Endothelial cell of umbilical vein (primary cell): ENCODE data around the gene DCAF5. TPM values are rescaled to one million over a fixed set of nuclear protein-coding genes. Genes with fewer than 3 reads are reported as not detected.
A peak's percentile ranks its signal among the peaks of the same experiment; 100 is the strongest.

Source experiments
- BruUV-seq: library from RNA; stranded (reverse); fragments of 400-500 nt; replicated peaks from 2 replicates; lab custom pipeline; 2021; lab: Mats Ljungman, UMichigan
- CTCF ChIA-PET: fragments of 300-600, 350-600 bp; sonication (Branson Sonifier 250); formaldehyde crosslinking; loops from one replicate; lab custom pipeline; 2021; ENCODE audit warnings: antibody characterized with exemption, inconsistent platforms; lab: Charles Lee
- POLR2A ChIA-PET: fragments of 300-600, 350-600 bp; sonication (Branson Sonifier 250); formaldehyde crosslinking; loops from one replicate; lab custom pipeline; 2021; ENCODE audit warnings: antibody characterized with exemption, inconsistent platforms; lab: Charles Lee
- DNase-seq: peaks from one replicate; pipeline ENCODE4 v3.0.0-alpha.2; 2011; ENCODE audit warnings: low read depth, low spot score
- FAIRE-seq: peaks from 2 replicates; lab custom pipeline; 2011; peaks lifted over from hg19 to GRCh38; lab: Jason Lieb, UNC
- H2AFZ ChIP-seq: 2 replicates; pipeline ENCODE4 v1.6.0; 2012; ENCODE audit warnings: low read depth, low read length, control low read depth, inconsistent platforms
- H3K27ac ChIP-seq: 2 replicates; pipeline ENCODE4 v1.5.1; 2011; ENCODE audit warnings: low read depth, mild to moderate bottlenecking, control low read depth, low read length, moderate library complexity; ENCODE audit not compliant: insufficient read depth
- H3K27me3 ChIP-seq, 2 experiments: 2 replicates each; pipeline versions ENCODE4 v1.6.0 to v1.6.1; 2011; ENCODE audit warnings: low read length in 2 of 2, mixed read lengths in 1 of 2; ENCODE audit not compliant: control insufficient read depth in 2 of 2, insufficient read depth in 2 of 2
- H3K36me3 ChIP-seq, 2 experiments: 2 replicates in 1 of 2; 3 replicates in 1 of 2; pipeline ENCODE4 v1.5.1; 2011; ENCODE audit warnings: low read length in 2 of 2, mild to moderate bottlenecking in 1 of 2, moderate library complexity in 1 of 2; ENCODE audit not compliant: control insufficient read depth in 2 of 2, insufficient read depth in 2 of 2; ENCODE audit errors: extremely low read depth in 1 of 2
- H3K4me1 ChIP-seq: 3 replicates; pipeline ENCODE4 v1.5.1; 2011; ENCODE audit warnings: mild to moderate bottlenecking, low read length; ENCODE audit not compliant: control insufficient read depth, insufficient read depth; ENCODE audit errors: extremely low read depth
- H3K4me2 ChIP-seq: 2 replicates; pipeline ENCODE4 v1.6.1; 2011; ENCODE audit warnings: low read length, control low read depth, mixed read lengths; ENCODE audit not compliant: insufficient read depth
- H3K4me3 ChIP-seq, 3 experiments: fragments of 200-600 bp in 1 of 3; sonication (generic), shearing (Covaris generic) in 1 of 3; replicated peaks in 1 of 3; 2 replicates each; pipeline ENCODE4 v1.5.1; 2011 to 2016; ENCODE audit warnings: control low read depth in 3 of 3, low read length in 3 of 3, mild to moderate bottlenecking in 2 of 3, inconsistent platforms in 1 of 3, low read depth in 1 of 3, moderate library complexity in 1 of 3; ENCODE audit not compliant: insufficient read depth in 1 of 3
- H3K79me2 ChIP-seq: 2 replicates; pipeline ENCODE4 v1.6.0; 2012; ENCODE audit warnings: low read length, inconsistent platforms; ENCODE audit not compliant: control insufficient read depth, insufficient read depth
- H3K9ac ChIP-seq: replicated peaks from 2 replicates; pipeline ENCODE3; 2011; ENCODE audit warnings: low read length, control low read depth; ENCODE audit not compliant: insufficient read depth; ENCODE audit errors: extremely low read depth
- H3K9me1 ChIP-seq: replicated peaks from 3 replicates; pipeline ENCODE4 v1.6.0; 2011; ENCODE audit warnings: mild to moderate bottlenecking, low read length; ENCODE audit not compliant: control insufficient read depth, insufficient read depth; ENCODE audit errors: extremely low read depth
- H3K9me3 ChIP-seq: replicated peaks from 2 replicates; pipeline ENCODE4 v1.5.1; 2012; ENCODE audit warnings: low read length, inconsistent platforms; ENCODE audit not compliant: control insufficient read depth, insufficient read depth
- H4K20me1 ChIP-seq: replicated peaks from 2 replicates; pipeline ENCODE3; 2011; ENCODE audit warnings: mild to moderate bottlenecking, low read length; ENCODE audit not compliant: control insufficient read depth, insufficient read depth; ENCODE audit errors: extremely low read depth
- CTCF ChIP-seq, 2 donors: IDR thresholded peaks; 1 replicate in 1 of 2; 2 replicates in 1 of 2; pipeline ENCODE4 v1.5.1; 2011; ENCODE audit warnings: low read length in 2 of 2, mild to moderate bottlenecking in 2 of 2, moderate library complexity in 2 of 2, control low read depth in 1 of 2, inconsistent platforms in 1 of 2, low read depth in 1 of 2; ENCODE audit not compliant: insufficient read depth in 1 of 2; ENCODE audit errors: extremely low read depth in 1 of 2
- EZH2 ChIP-seq: IDR thresholded peaks from 2 replicates; pipeline ENCODE4 v1.6.1; 2012; ENCODE audit warnings: borderline replicate concordance, low read depth, mild to moderate bottlenecking, moderate library complexity, low read length, inconsistent platforms; ENCODE audit not compliant: severe bottlenecking
- FOS ChIP-seq: IDR thresholded peaks from 2 replicates; pipeline ENCODE4 v1.6.1; 2011; ENCODE audit warnings: mild to moderate bottlenecking, low read length, moderate library complexity, borderline replicate concordance; ENCODE audit not compliant: insufficient read depth
- GATA2 ChIP-seq: IDR thresholded peaks from 2 replicates; pipeline ENCODE4 v1.7.0; 2011; ENCODE audit warnings: low read depth, mild to moderate bottlenecking, moderate library complexity, mixed read lengths, low read length; ENCODE audit not compliant: insufficient read length, insufficient read depth
- JUN ChIP-seq: IDR thresholded peaks from 2 replicates; pipeline ENCODE4 v1.6.1; 2011; ENCODE audit warnings: borderline replicate concordance, low read depth; ENCODE audit not compliant: insufficient read length, insufficient read depth
- MYC ChIP-seq: IDR thresholded peaks from one replicate; pipeline ENCODE4 v1.6.1; 2011; ENCODE audit warnings: mild to moderate bottlenecking, low read depth, low read length
- POLR2AphosphoS5 ChIP-seq: IDR thresholded peaks from 2 replicates; pipeline ENCODE4 v1.6.1; 2012; ENCODE audit warnings: low read depth, mild to moderate bottlenecking, control low read depth, low read length, moderate library complexity; ENCODE audit not compliant: insufficient read depth
- dilution Hi-C: fragments of 300-500 bp; cut with MboI; formaldehyde crosslinking; loops from one replicate; pipeline ENCODE4 v1.15.0; 2019; ENCODE audit warnings: low sequenced_read_pairs; ENCODE audit not compliant: extremely low pct_ligation_motif_present
- intact Hi-C: fragments of 100-400 bp; cut with micrococcal nuclease; formaldehyde crosslinking; loops from one replicate; pipeline ENCODE4 v1.10.0; 2022
- polyA plus RNA-seq, 4 experiments: library from polyadenylated mRNA; depleted of rRNA in 3 of 4; stranded (reverse) in 3 of 4; unstranded in 1 of 4; fragments of >200 nt; gene quantifications; 2 replicates each; pipeline versions ENCODE4 v1.2.1 to v1.2.3, GENCODE V29; 2011 to 2012; ENCODE audit warnings: missing spikeins in 1 of 4
- total RNA-seq: library from RNA; stranded (reverse); gene quantifications from 2 replicates; pipeline ENCODE4 v1.2.3, GENCODE V29; 2021

DCAF5 gene
- total and polyA plus RNA-seq, 2 donors (not counting 3 experiments of a cell fraction or from before 2014, with no cell fraction given), result 37.9 to 52.5 TPM

DNA sequence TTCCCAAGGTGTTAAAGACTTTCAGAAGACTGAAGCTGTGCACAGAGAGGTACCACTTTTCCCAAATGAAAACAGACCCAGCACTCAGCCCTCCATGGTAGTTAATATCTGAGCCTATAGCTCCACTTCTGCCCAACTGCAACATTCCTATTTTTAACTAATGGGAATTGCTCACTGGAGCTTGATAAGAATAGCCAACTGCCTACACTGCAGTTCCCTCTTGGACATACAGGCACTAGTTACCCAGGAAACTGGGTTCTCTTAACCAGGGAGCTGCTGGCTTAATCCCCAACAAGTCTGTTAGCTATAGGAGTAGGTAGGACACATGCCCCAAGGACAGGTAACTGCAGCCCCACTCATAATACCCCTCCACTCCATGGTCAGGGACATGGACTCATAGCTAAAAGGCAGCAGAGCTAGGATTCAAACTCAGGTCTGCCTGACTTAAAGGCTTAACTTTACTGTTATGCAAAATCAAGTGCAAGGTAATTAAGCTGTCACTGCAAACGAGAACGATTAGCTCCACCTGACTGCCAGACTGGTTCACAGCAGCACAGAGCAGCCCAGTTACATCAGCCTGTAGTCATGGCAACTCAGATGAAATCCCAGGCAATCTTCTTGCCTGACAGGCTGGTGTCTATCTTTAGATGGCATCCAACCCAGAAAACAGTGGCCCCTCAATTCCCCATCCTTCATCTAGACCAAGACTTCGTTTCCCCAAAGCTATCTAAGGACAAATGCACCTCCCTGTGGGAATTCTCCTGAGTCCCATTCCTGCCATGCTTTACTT is 96.7 kb downstream of the DCAF5 start:
- POLR2A ChIA-PET, result interaction anchor here (0.9 kb wide), 2 partner anchors 18 to 51 kb away, joined by 3 read pairs; no protein-coding TSS in a partner anchor
- Histone ChIP-seq H4K20me1 (no peaks in the 10 kb centered on the region), H3K27ac (peak overlapping the region; percentile 83), H3K4me1 (peaks cover 57% of the 10 kb centered on the region), H3K9ac (no peak overlapping the region), H3K9me3 (no peaks in the 10 kb centered on the region), H3K4me3 (no peak overlapping the region), H3K27me3 (no peaks in the 10 kb centered on the region), H3K9me1 (no peaks in the 10 kb centered on the region), H2AFZ (no peak overlapping the region), H3K4me2 (peak overlapping the region; percentile 9), H3K36me3 (peaks cover 6 to 15% of the 10 kb centered on the region in 2 experiments), H3K79me2 (peaks cover 10% of the 10 kb centered on the region)
- BruUV-seq, result no TSS peak
- intact Hi-C loops (loop anchor here (1.0 to 5.0 kb wide), 5 partner anchors 13 to 79 kb away; no protein-coding TSS in a partner anchor), dilution Hi-C loops (no loop called here)
- DNase-seq (peak; percentile 53), FAIRE-seq (peak; percentile 71)
- TF ChIP-seq CTCF (IDR thresholded peaks at IDR 0.05; ENCODE audit: extremely low read depth in 1 of 2, insufficient read depth in 1 of 2, low read depth in 1 of 2, low read length in 2 of 2) (peak in 1 of 2 donors; percentile 6), GATA2 (no peak)
- CTCF ChIA-PET, result interaction anchor here (0.8 to 2.6 kb wide), 18 partner anchors 10 to 145 kb away, joined by 3 to 16 read pairs (median 5); partner anchors contain the start of gene ACTN1

GRCh38 chr14:69055125-69055524 is 97.8 kb downstream of the DCAF5 start:
- intact Hi-C loops (loop anchor here (1.0 to 5.0 kb wide), 5 partner anchors 12 to 78 kb away; no protein-coding TSS in a partner anchor), dilution Hi-C loops (no loop called here)
- Histone ChIP-seq H3K79me2 (peaks cover 10% of the 10 kb centered on the region), H3K4me1 (peaks cover 66% of the 10 kb centered on the region), H3K9me1 (no peaks in the 10 kb centered on the region), H3K27ac (peak overlapping the region; percentile 83), H2AFZ (no peak overlapping the region), H3K9ac (peak overlapping the region; percentile 6), H3K4me2 (no peak overlapping the region), H3K9me3 (no peaks in the 10 kb centered on the region), H3K36me3 (peaks cover 6 to 15% of the 10 kb centered on the region in 2 experiments), H4K20me1 (no peaks in the 10 kb centered on the region), H3K4me3 (no peak overlapping the region), H3K27me3 (no peaks in the 10 kb centered on the region)
- CTCF ChIA-PET, result interaction anchor here (0.6 to 2.6 kb wide), 9 partner anchors 9 to 115 kb away, joined by 3 to 16 read pairs (median 9); no protein-coding TSS in a partner anchor
- DNase-seq (peak; percentile 88), FAIRE-seq (peak; percentile 98)
- POLR2A ChIA-PET, result no interaction called here
- TF ChIP-seq FOS (peak; percentile 66), MYC (no peak), JUN (peak; percentile 76), EZH2 (no peak), POLR2AphosphoS5 (peak; percentile 69)
- BruUV-seq, result no TSS peak
